Right lobe of liver (tissue), 6 donors: Measurements from ENCODE around the gene HSPB6. TPM values are rescaled to one million over a fixed set of nuclear protein-coding genes. Genes with fewer than 3 reads are reported as not detected.

ENCODE experiments used
- ATAC-seq, 4 donors: fragments of 200-7000 bp; cut with Tn5 transposase; one replicate each; pipeline ENCODE4 v1.9.1; 2020; ENCODE audit warnings: mild to moderate bottlenecking in 4 of 4, moderate library complexity in 4 of 4
- DNase-seq, 3 donors: peaks; one replicate each; pipeline ENCODE4 v3.0.0-alpha.2; 2020
- H3K27ac ChIP-seq, 3 donors: fragments of 200-600 bp; one replicate each; pipeline ENCODE4 v1.8.0; 2022
- H3K27me3 ChIP-seq, 2 donors: fragments of 200-600 bp; one replicate each; pipeline ENCODE4 v1.8.0; 2022
- H3K36me3 ChIP-seq, 4 donors: fragments of 200-600 bp; sonication (generic) in 1 of 4; one replicate each; pipeline versions ENCODE4 v1.5.1 to v1.8.0; 2017 to 2022; ENCODE audit warnings: control low read depth in 1 of 4
- H3K4me1 ChIP-seq, 4 donors: fragments of 200-600 bp; sonication (generic) in 1 of 4; one replicate each; pipeline versions ENCODE4 v1.5.1 to v1.8.0; 2017 to 2022; ENCODE audit warnings: control low read depth in 1 of 4
- H3K4me3 ChIP-seq, 3 donors: fragments of 200-600 bp; one replicate each; pipeline ENCODE4 v1.8.0; 2022
- H3K9me3 ChIP-seq, 4 donors: fragments of 200-600 bp; sonication (generic) in 1 of 4; one replicate each; pipeline versions ENCODE4 v1.5.1 to v1.8.0; 2017 to 2022; ENCODE audit warnings: control low read depth in 1 of 4
- POLR2A ChIP-seq: fragments of 450-650 bp; IDR thresholded peaks from one replicate; pipeline ENCODE4 v1.6.1; 2017; ENCODE audit warnings: antibody characterized with exemption, mild to moderate bottlenecking
- WGBS: methylation state at CpG from one replicate; pipeline ENCODE4 v1.1.6; 2018; ENCODE audit warnings: low coverage, low lambda C conversion rate; ENCODE audit not compliant: insufficient coverage; ENCODE audit errors: missing lambda C conversion rate; 5-methylcytosine and 5-hydroxymethylcytosine counted together
- intact Hi-C, 2 donors: fragments of 100-400 bp; cut with DNase I; formaldehyde crosslinking; loops; one replicate each; pipeline versions ENCODE4 v1.11.2 to v1.14.1; 2022
- total RNA-seq, 6 experiments: library from RNA; depleted of rRNA in 2 of 6; stranded (reverse); fragments of >200 nt in 2 of 6; fragmentation: NEBNext Ultra II Directional in 3 of 6; extraction: Animal tissue kit (Norgen Biotek cat#: 25700) in 3 of 6; gene quantifications; one replicate each; pipeline versions ENCODE4 v1.1.0 to v1.2.4, GENCODE V29; 2016 to 2023
- TF ChIP-seq, protein P1 (sequence below), 4 donors: fragments of 200-600 bp in 3 of 4; fragments of 450-650 bp in 1 of 4; IDR thresholded peaks; one replicate each; pipeline versions ENCODE4 v1.5.1 to v1.8.0; 2016 to 2022; ENCODE audit warnings: antibody characterized with exemption in 4 of 4, mild to moderate bottlenecking in 2 of 4
- donor health status: DM: no; HTN: yes; CAD: no.
- donor health status: DM: no; HTN: no; CAD: no.
- donor health status: DM: no; HTN: no; CAD: no.
- donor health status: DM: no; HTN: yes; CAD: no.
- donor health status: DM: no; HTN: yes; CAD: no.

The HSPB6 gene
- total RNA-seq, 6 experiments from 2014 or later: 2.6 to 6.0 (median 4.5) TPM

DNA sequence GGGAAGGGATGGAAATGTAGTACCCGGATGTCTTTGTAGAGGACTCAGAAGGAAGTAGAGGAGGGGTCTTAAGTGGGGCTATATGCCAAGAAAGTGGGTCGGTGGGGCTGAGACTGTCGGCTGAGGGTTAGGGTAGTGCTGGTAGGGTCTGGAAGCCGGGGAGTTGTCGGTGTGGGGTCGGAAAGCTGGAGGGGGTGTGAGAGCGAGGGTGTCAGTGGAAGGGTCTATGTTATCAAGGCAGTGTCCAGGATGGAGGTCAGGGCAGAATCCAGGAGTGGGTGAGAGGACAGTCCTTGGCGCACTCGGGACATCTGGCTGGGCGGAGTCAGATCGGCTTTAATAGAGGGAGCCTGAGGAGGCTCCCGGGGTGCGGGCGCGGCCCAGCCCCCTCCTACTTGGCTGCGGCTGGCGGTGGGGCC is 1.7 kb downstream of the HSPB6 start:
- ATAC-seq: no peak
- WGBS: 64% methylated on average over 7 of the region's 17 CpGs
- Histone ChIP-seq H3K27ac (no peak overlapping the region), H3K4me1 (peaks cover 0 to 18% (median 9%) of the 10 kb centered on the region in 4 donors), H3K4me3 (no peak overlapping the region), H3K36me3 (peaks cover 0 to 13% (median 5%) of the 10 kb centered on the region in 4 donors), H3K27me3 (no peaks in the 10 kb centered on the region), H3K9me3 (no peaks in the 10 kb centered on the region)
- intact Hi-C loops: no loop called here
- TF ChIP-seq, protein P1, sequence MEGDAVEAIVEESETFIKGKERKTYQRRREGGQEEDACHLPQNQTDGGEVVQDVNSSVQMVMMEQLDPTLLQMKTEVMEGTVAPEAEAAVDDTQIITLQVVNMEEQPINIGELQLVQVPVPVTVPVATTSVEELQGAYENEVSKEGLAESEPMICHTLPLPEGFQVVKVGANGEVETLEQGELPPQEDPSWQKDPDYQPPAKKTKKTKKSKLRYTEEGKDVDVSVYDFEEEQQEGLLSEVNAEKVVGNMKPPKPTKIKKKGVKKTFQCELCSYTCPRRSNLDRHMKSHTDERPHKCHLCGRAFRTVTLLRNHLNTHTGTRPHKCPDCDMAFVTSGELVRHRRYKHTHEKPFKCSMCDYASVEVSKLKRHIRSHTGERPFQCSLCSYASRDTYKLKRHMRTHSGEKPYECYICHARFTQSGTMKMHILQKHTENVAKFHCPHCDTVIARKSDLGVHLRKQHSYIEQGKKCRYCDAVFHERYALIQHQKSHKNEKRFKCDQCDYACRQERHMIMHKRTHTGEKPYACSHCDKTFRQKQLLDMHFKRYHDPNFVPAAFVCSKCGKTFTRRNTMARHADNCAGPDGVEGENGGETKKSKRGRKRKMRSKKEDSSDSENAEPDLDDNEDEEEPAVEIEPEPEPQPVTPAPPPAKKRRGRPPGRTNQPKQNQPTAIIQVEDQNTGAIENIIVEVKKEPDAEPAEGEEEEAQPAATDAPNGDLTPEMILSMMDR (IDR thresholded peaks at IDR 0.05): no peak
- no peak for TF ChIP-seq POLR2A
- no peak for DNase-seq

DNA sequence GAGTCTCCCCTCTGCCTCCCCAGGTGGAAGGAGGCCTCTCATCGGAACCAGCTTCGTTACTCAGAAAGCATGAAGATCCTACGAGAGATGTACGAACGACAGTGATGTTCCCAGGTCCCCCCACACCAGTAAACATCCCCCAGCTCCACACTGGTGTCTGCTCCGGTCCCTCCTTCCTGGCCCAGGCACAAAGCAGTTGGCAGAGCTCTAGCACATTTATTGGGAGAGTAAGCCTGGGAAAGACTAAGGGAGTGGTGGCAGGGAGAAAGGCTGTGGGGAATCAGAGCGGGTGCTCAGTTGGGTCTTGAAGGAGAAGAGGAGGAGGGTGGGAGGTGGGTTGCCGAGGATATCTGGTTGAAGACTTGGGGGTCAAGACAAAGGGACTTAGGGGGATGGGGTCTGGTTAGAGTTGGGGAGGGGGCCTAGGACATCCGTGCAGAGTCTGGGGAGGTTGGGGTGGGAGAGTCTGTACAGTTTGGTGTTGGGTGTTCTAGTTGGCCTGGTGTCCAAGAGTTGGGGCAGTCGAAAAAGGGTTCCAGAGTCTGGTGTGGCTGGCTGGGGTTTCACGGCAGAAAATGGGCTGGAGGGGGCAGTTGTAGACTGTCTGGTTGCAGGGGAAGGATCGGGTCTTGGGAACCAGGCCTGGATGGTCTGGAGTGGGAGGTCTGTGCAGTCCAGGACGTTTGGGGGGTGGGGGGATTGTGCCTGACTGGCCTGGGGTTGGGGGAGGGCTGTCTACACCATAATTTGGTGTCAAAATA is 2.3 kb downstream of the HSPB6 start:
- WGBS: 80% methylated on average over 9 of the region's 13 CpGs
- Histone ChIP-seq H3K36me3 (peaks cover 0 to 13% (median 5%) of the 10 kb centered on the region in 4 donors), H3K4me1 (peaks cover 0 to 20% (median 9%) of the 10 kb centered on the region in 4 donors), H3K9me3 (no peaks in the 10 kb centered on the region), H3K4me3 (no peak overlapping the region), H3K27ac (no peak overlapping the region), H3K27me3 (no peaks in the 10 kb centered on the region)
- no peak for TF ChIP-seq POLR2A
- TF ChIP-seq, protein P1 (IDR thresholded peaks at IDR 0.05): no peak
- intact Hi-C loops: no loop called here
- ATAC-seq: no peak
- DNase-seq: no peak

DNA sequence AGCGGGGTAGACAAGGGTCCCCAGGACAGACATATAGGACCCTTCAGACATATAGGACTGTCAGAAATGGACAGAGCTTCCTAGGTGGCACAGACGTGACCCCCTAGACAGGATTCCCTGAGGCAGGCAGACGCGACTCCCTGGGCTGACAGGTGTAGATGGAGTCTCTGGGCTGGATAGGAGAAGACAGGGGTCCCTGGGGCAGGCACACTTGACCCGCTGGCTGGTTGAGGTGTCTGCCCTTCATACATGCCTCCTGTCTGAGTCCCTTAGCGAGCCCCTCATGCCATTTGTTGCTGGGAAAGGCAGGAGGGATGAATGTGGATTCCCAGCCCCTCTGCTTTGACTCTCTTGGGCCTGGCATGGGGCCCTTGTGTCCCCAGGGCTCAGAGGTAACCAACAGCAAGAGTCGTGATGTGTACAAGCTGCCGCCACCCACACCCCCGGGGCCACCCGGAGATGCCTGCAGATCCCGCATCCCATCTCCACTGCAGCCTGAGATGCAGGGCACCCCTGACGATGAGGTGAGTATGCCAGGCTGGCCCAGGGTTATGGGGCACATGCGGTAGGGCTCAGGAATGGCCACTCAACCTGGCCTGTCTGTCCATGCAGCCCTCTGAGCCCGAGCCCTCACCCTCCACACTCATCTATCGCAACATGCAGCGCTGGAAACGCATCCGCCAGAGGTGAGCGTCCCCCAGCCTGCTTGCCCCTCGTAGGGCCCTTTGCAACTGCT is 3.0 kb downstream of the HSPB6 start:
- no peak overlapping the region for H3K4me3 ChIP-seq
- no peak for ATAC-seq
- H3K9me3 ChIP-seq: no peaks in the 10 kb centered on the region
- DNase-seq: peak in 1 of 3 donors; percentile 18
- H3K27me3 ChIP-seq: no peaks in the 10 kb centered on the region
- 91% methylated on average over 4 of the region's 20 CpGs for WGBS
- H3K36me3 ChIP-seq: peaks cover 0 to 13% (median 5%) of the 10 kb centered on the region in 4 donors
- intact Hi-C loops: no loop called here
- peaks cover 0 to 25% (median 11%) of the 10 kb centered on the region in 4 donors for H3K4me1 ChIP-seq
- no peak overlapping the region for H3K27ac ChIP-seq
- TF ChIP-seq, protein P1 (IDR thresholded peaks at IDR 0.05): no peak
- no peak for TF ChIP-seq POLR2A

DNA sequence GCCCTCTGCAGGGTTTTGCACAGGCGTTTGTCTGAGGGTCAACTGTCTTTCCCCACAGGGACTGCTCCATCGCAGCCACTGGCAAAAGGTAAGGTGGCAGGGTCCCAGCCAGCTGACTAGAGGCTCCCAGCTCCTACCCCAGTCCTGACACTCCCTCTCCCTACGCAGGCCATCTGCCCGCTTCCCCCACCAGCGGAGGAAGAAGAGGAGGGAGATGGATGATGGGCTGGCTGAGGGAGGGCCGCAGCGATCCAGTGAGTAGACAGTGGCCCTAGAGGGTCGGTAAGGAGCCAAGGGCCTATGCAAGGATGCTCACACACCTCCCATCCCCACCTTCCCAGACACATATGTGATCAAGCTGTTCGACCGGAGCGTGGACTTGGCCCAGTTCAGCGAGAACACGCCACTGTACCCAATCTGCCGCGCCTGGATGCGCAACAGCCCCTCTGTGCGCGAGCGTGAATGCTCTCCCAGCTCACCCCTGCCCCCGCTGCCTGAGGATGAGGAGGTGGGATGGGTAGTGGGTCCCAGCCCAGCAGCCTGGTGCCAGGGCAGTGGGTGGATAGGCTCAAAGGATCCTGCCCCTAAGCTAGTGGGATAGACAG is 4.0 kb downstream of the HSPB6 start:
- TF ChIP-seq, protein P1 (IDR thresholded peaks at IDR 0.05): no peak
- no peak for TF ChIP-seq POLR2A
- DNase-seq: peak in 1 of 3 donors; percentile 24
- Histone ChIP-seq H3K4me3 (no peak overlapping the region), H3K36me3 (peaks cover 0 to 13% (median 5%) of the 10 kb centered on the region in 4 donors), H3K27ac (no peak overlapping the region), H3K27me3 (no peaks in the 10 kb centered on the region), H3K9me3 (no peaks in the 10 kb centered on the region), H3K4me1 (peaks cover 0 to 23% (median 12%) of the 10 kb centered on the region in 4 donors)
- ATAC-seq: no peak
- 100% methylated on average over 1 of the region's 20 CpGs for WGBS
- intact Hi-C loops: no loop called here
